ENCODE data around the gene RIMBP2.

DNA sequence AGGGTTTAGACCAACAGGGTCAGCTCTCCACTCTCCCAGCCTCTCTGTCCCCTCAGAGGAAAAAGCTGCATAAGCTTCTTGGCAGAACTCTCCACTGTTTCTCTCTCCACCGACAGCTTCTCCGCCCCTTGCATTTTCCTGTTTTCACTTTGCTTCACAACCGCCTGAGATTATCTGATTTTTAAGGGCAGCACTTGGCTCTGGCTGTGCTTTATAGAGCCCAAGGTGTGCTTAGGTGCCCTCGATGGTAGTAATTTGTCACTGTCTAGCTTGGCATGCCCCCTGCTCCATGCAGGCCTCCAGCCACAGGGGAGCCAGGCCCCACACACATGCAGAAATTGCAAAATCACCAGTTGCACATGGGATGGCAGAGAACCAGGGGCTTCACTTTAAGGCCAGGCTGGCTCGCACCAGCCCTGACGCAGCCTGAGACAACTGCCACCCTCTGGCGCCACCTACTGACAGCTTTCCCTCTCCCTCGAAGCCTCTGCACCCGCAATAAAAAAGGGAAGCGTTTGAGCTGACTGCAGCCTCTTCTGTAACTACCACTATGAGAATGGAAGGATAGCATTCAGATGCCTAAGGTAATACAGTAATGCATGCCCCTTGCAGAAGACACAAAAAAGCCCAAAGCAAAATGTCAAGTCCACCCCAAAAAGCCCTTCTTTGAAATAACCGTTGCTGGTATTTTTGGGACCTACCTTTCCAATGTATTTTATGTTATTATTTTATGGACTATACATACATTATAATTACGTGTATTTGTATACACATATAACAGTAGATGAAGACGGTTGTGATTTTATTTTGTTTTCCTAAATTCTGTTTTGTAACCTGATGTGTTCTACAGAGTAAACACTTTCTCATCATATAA lies 32.0 kb upstream of the RIMBP2 start:
- TF ChIP-seq POLR2A (IDR thresholded peaks at IDR 0.05; ENCODE audit: low read depth, low read length) = no peak
- TF ChIP-seq POLR2AphosphoS5 (IDR thresholded peaks at IDR 0.05; ENCODE audit: low read depth, low read length) = no peak
- no peak for TF ChIP-seq TAF1 (IDR thresholded peaks at IDR 0.05; ENCODE audit: borderline replicate concordance, low read depth, low read length)

All from GM12892 (cell line).